A673 (cell line): Measurements from ENCODE around the gene GATC. TPM values are rescaled to one million over a fixed set of nuclear protein-coding genes. Genes with fewer than 3 reads are reported as not detected.

Experiments
- BruUV-seq: library from RNA; stranded (reverse); fragments of 400-500 nt; replicated peaks from 2 replicates; lab custom pipeline; 2021; lab: Mats Ljungman, UMichigan
- CTCF ChIA-PET: fragments of 300-600 bp; sonication (Branson Sonifier 250); formaldehyde crosslinking; loops from one replicate; lab custom pipeline; 2022; ENCODE audit warnings: antibody characterized with exemption; lab: Charles Lee
- POLR2A ChIA-PET: fragments of 300-600 bp; sonication (Branson Sonifier 250); formaldehyde crosslinking; loops from one replicate; lab custom pipeline; 2022; ENCODE audit warnings: antibody characterized with exemption; ENCODE audit not compliant: low non-redundant PET; lab: Charles Lee
- DNase-seq: peaks from one replicate; pipeline ENCODE4 v3.0.0-alpha.2; 2015; ENCODE audit warnings: low spot score
- H3K27ac ChIP-seq: fragments of 200-600 bp; sonication (generic); 2 replicates; pipeline ENCODE4 v1.5.1; 2016; ENCODE audit warnings: mixed run types, low read depth, mild to moderate bottlenecking, mixed read lengths, antibody characterized with exemption, low read length; ENCODE audit not compliant: poor library complexity, severe bottlenecking
- H3K27me3 ChIP-seq: fragments of 200-600 bp; sonication (generic); replicated peaks from 2 replicates; pipeline ENCODE4 v1.6.1; 2017; ENCODE audit warnings: mixed run types, low read depth, mild to moderate bottlenecking, mixed read lengths, antibody characterized with exemption, low read length; ENCODE audit not compliant: insufficient read depth, poor library complexity
- H3K36me3 ChIP-seq: fragments of 200-600 bp; sonication (generic); 2 replicates; pipeline ENCODE4 v1.6.1; 2016; ENCODE audit warnings: mixed run types, mild to moderate bottlenecking, mixed read lengths, antibody characterized with exemption, low read length; ENCODE audit not compliant: insufficient read depth, poor library complexity, severe bottlenecking
- H3K4me1 ChIP-seq: fragments of 200-600 bp; sonication (generic); 2 replicates; pipeline ENCODE4 v1.6.1; 2017; ENCODE audit warnings: mixed run types, mild to moderate bottlenecking, mixed read lengths, antibody characterized with exemption, low read length; ENCODE audit not compliant: insufficient read depth, poor library complexity, severe bottlenecking
- H3K4me3 ChIP-seq: fragments of 200-600 bp; sonication (generic); 2 replicates; pipeline ENCODE4 v1.5.1; 2016; ENCODE audit warnings: low read depth, mixed run types, mild to moderate bottlenecking, mixed read lengths, low read length; ENCODE audit not compliant: poor library complexity, severe bottlenecking
- H3K9me3 ChIP-seq: fragments of 200-600 bp; sonication (generic); 2 replicates; pipeline ENCODE4 v1.6.1; 2016; ENCODE audit warnings: mixed run types, low read depth, mild to moderate bottlenecking, mixed read lengths, antibody characterized with exemption, low read length; ENCODE audit not compliant: poor library complexity, severe bottlenecking
- CTCF ChIP-seq: fragments of 300-800, 200-600 bp; sonication (generic); conservative IDR thresholded peaks from 2 replicates; pipeline ENCODE4 v1.5.1; 2017; ENCODE audit warnings: low read depth, mild to moderate bottlenecking, antibody characterized with exemption, low read length, moderate library complexity, mixed read lengths
- EZH2 ChIP-seq: fragments of 200-600 bp; sonication (generic); IDR thresholded peaks from 2 replicates; pipeline ENCODE4 v1.6.1; 2017; ENCODE audit warnings: borderline replicate concordance, low read depth, mild to moderate bottlenecking, mixed read lengths, antibody characterized with exemption, low read length; ENCODE audit not compliant: poor library complexity, severe bottlenecking
- intact Hi-C: fragments of 100-400 bp; cut with micrococcal nuclease; formaldehyde crosslinking; loops from one replicate; pipeline ENCODE4 v1.10.0; 2022; ENCODE audit not compliant: unreplicated experiment
- total RNA-seq: library from RNA; stranded (reverse); gene quantifications from 2 replicates; pipeline ENCODE4 v1.2.3, GENCODE V29; 2021

The GATC gene
- total RNA-seq, 1 experiment from 2014 or later: 42.4 TPM

GRCh38 chr12:120412421-120412820 lies 33.8 kb upstream of the GATC start:
- H3K4me3 ChIP-seq: no peak overlapping the region
- DNase-seq: peak; percentile 37
- no peaks in the 10 kb centered on the region for H3K9me3 ChIP-seq
- H3K4me1 ChIP-seq: no peaks in the 10 kb centered on the region
- no peaks in the 10 kb centered on the region for H3K36me3 ChIP-seq
- H3K27ac ChIP-seq: no peak overlapping the region
- no peaks in the 10 kb centered on the region for H3K27me3 ChIP-seq
- BruUV-seq: no TSS peak
- POLR2A ChIA-PET: interaction anchor here (0.5 kb wide), 1 partner anchor 41 kb away, joined by 3 read pairs; no protein-coding TSS in a partner anchor
- TF ChIP-seq EZH2 (no peak), CTCF (no peak)
- CTCF ChIA-PET: no interaction called here
- intact Hi-C loops: no loop called here

- H3K36me3 ChIP-seq: no peaks in the 10 kb centered on the region
- no peak overlapping the region for H3K4me3 ChIP-seq
- H3K4me1 ChIP-seq: no peaks in the 10 kb centered on the region
- no peaks in the 10 kb centered on the region for H3K9me3 ChIP-seq
- H3K27me3 ChIP-seq: no peaks in the 10 kb centered on the region
- DNase-seq: no peak
- H3K27ac ChIP-seq: no peak overlapping the region
- POLR2A ChIA-PET: no interaction called here
- no TSS peak for BruUV-seq
- TF ChIP-seq CTCF: no peak
- TF ChIP-seq EZH2: no peak
- CTCF ChIA-PET: no interaction called here
- intact Hi-C loops: no loop called here
These were observed 32.1 kb upstream of the GATC start for GRCh38 chr12:120413901-120414695.

- intact Hi-C loops: no loop called here
- H3K27ac ChIP-seq: no peak overlapping the region
- BruUV-seq: no TSS peak
- ChIA-PET POLR2A (interaction anchor here (0.6 kb wide), 1 partner anchor 1163 kb away, joined by 17 read pairs; no protein-coding TSS in a partner anchor), CTCF (no interaction called here)
- no peaks in the 10 kb centered on the region for H3K9me3 ChIP-seq
- no peaks in the 10 kb centered on the region for H3K4me1 ChIP-seq
- no peak for DNase-seq
- TF ChIP-seq CTCF (no peak), EZH2 (no peak)
- no peaks in the 10 kb centered on the region for H3K27me3 ChIP-seq
- H3K4me3 ChIP-seq: no peak overlapping the region
- no peaks in the 10 kb centered on the region for H3K36me3 ChIP-seq
These were observed 29.6 kb upstream of the GATC start for GRCh38 chr12:120416490-120417216.
